ENCODE data around the gene MACROD1.

DNA sequence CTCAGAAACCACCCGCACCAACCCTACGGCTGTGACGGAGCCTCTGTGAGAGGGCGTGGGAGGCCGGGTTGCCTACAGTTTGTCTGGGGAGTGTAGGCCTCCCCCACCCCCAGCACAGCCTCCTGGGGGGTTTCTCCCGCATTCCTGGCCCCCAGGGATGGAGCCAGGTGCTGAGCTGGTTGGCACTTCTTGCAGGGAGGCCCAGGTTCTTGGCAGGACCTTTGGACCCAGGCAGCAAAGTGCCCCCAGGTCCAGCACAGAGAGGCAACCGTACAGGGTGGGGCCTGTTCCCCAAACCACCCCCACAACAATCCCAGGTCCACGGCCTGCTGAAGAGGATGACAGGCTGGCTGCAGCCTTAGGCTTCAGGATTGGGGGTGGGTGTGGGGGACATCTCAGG lies 36.5 kb downstream of the MACROD1 start:
- TF ChIP-seq, protein P1, sequence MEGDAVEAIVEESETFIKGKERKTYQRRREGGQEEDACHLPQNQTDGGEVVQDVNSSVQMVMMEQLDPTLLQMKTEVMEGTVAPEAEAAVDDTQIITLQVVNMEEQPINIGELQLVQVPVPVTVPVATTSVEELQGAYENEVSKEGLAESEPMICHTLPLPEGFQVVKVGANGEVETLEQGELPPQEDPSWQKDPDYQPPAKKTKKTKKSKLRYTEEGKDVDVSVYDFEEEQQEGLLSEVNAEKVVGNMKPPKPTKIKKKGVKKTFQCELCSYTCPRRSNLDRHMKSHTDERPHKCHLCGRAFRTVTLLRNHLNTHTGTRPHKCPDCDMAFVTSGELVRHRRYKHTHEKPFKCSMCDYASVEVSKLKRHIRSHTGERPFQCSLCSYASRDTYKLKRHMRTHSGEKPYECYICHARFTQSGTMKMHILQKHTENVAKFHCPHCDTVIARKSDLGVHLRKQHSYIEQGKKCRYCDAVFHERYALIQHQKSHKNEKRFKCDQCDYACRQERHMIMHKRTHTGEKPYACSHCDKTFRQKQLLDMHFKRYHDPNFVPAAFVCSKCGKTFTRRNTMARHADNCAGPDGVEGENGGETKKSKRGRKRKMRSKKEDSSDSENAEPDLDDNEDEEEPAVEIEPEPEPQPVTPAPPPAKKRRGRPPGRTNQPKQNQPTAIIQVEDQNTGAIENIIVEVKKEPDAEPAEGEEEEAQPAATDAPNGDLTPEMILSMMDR (IDR thresholded peaks at IDR 0.05) = no peak
- TF ChIP-seq EP300 (IDR thresholded peaks at IDR 0.05) = no peak

Measured in suprapubic skin (tissue), 3 donors.